Uterus (tissue), 2 donors: ENCODE results near the gene TMEM41A.
"Not testable (repeated sequence)": the region's sequence is repeated elsewhere in the genome, so short reads cannot be mapped to it uniquely, and the experiment has no call there.

Experiments used
- POLR2A ChIP-seq, 2 donors: fragments of 450-650 bp; IDR thresholded peaks; one replicate each; pipeline ENCODE4 v1.6.1; 2016; ENCODE audit warnings: antibody characterized with exemption in 2 of 2, mild to moderate bottlenecking in 1 of 2, moderate library complexity in 1 of 2
- TF ChIP-seq, protein P1 (sequence below), 4 experiments: fragments of 200-600 bp in 2 of 4; fragments of 450-650 bp in 2 of 4; sonication (generic) in 2 of 4; IDR thresholded peaks; one replicate each; pipeline ENCODE4 v1.5.1; 2016 to 2019; ENCODE audit warnings: antibody characterized with exemption in 4 of 4, mild to moderate bottlenecking in 2 of 4, moderate library complexity in 1 of 4

DNA sequence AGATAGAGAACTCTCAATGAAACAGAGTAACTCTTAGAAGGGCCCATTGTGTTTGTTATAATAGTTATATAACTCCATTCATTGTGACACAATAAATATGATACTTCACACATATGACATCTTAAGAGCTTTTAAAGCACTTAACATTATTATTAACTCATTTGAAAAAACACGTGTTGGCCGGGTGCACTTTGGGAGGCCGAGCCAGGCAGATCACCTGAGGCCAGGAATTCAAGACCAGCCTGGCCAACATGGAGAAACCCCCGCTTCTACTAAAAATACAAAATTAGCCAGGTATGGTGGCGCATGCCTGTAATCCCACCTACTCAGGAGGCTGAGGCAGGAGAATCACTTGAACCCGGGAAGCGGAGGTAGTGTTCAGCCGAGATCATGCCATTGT, 47.4 kb downstream of the TMEM41A start:
- TF ChIP-seq, protein P1, sequence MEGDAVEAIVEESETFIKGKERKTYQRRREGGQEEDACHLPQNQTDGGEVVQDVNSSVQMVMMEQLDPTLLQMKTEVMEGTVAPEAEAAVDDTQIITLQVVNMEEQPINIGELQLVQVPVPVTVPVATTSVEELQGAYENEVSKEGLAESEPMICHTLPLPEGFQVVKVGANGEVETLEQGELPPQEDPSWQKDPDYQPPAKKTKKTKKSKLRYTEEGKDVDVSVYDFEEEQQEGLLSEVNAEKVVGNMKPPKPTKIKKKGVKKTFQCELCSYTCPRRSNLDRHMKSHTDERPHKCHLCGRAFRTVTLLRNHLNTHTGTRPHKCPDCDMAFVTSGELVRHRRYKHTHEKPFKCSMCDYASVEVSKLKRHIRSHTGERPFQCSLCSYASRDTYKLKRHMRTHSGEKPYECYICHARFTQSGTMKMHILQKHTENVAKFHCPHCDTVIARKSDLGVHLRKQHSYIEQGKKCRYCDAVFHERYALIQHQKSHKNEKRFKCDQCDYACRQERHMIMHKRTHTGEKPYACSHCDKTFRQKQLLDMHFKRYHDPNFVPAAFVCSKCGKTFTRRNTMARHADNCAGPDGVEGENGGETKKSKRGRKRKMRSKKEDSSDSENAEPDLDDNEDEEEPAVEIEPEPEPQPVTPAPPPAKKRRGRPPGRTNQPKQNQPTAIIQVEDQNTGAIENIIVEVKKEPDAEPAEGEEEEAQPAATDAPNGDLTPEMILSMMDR (IDR thresholded peaks at IDR 0.05), result not testable (repeated sequence)
- TF ChIP-seq POLR2A (IDR thresholded peaks at IDR 0.05), result not testable (repeated sequence)
